ENCODE data around the gene ACP6.

ACP6 gene

GRCh38 chr1:147641695-147642592, 28.4 kb downstream of the ACP6 start (continued):
- TF ChIP-seq, protein P1, sequence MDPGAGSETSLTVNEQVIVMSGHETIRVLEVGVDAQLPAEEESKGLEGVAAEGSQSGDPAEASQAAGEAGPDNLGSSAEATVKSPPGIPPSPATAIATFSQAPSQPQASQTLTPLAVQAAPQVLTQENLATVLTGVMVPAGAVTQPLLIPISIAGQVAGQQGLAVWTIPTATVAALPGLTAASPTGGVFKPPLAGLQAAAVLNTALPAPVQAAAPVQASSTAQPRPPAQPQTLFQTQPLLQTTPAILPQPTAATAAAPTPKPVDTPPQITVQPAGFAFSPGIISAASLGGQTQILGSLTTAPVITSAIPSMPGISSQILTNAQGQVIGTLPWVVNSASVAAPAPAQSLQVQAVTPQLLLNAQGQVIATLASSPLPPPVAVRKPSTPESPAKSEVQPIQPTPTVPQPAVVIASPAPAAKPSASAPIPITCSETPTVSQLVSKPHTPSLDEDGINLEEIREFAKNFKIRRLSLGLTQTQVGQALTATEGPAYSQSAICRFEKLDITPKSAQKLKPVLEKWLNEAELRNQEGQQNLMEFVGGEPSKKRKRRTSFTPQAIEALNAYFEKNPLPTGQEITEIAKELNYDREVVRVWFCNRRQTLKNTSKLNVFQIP (CRISPR knock-in tag; IDR thresholded peaks at IDR 0.05; ENCODE audit: borderline replicate concordance, low read depth) = no peak
- TF ChIP-seq ZNF70 (CRISPR knock-in tag; IDR thresholded peaks at IDR 0.05) = no peak
- TF ChIP-seq TCF4 (CRISPR knock-in tag; IDR thresholded peaks at IDR 0.05; ENCODE audit: borderline replicate concordance) = no peak

GRCh38 chr1:147641291-147641690, 29.0 kb downstream of the ACP6 start:
- no peak for ATAC-seq

GRCh38 chr1:147640553-147641165, 29.7 kb downstream of the ACP6 start:
- peak; percentile 99 for ATAC-seq

More at GRCh38 chr1:147641291-147641690, 29.0 kb downstream of the ACP6 start:
- no peak for TF ChIP-seq PPARA (CRISPR knock-in tag; IDR thresholded peaks at IDR 0.05; ENCODE audit: borderline replicate concordance)
- TF ChIP-seq SNAI2 (CRISPR knock-in tag; IDR thresholded peaks at IDR 0.05) = no peak
- TF ChIP-seq RARB (CRISPR knock-in tag; IDR thresholded peaks at IDR 0.05) = no peak
- no peak for TF ChIP-seq CREB5 (CRISPR knock-in tag; IDR thresholded peaks at IDR 0.05; ENCODE audit: low read depth)

More at GRCh38 chr1:147640553-147641165, 29.7 kb downstream of the ACP6 start:
- TF ChIP-seq ZFP30 (CRISPR knock-in tag; IDR thresholded peaks at IDR 0.05) (no peak), TSHZ2 (CRISPR knock-in tag; IDR thresholded peaks at IDR 0.05) (no peak), TOX (CRISPR knock-in tag; IDR thresholded peaks at IDR 0.05; ENCODE audit: borderline replicate concordance) (no peak), ISL1 (CRISPR knock-in tag; IDR thresholded peaks at IDR 0.05) (no peak), SNAI2 (CRISPR knock-in tag; IDR thresholded peaks at IDR 0.05) (no peak), OSR1 (CRISPR knock-in tag; IDR thresholded peaks at IDR 0.05) (no peak), ZNF8 (CRISPR knock-in tag; IDR thresholded peaks at IDR 0.05) (no peak), ARNTL (CRISPR knock-in tag; IDR thresholded peaks at IDR 0.05; ENCODE audit: borderline replicate concordance, low read depth) (no peak), BACH2 (CRISPR knock-in tag; IDR thresholded peaks at IDR 0.05; ENCODE audit: borderline replicate concordance) (no peak), ZNF70 (CRISPR knock-in tag; IDR thresholded peaks at IDR 0.05) (no peak), PATZ1 (CRISPR knock-in tag; IDR thresholded peaks at IDR 0.05; ENCODE audit: borderline replicate concordance) (no peak), ZNF565 (CRISPR knock-in tag; conservative IDR thresholded peaks at IDR 0.05; ENCODE audit: low read depth) (no peak), TCF4 (CRISPR knock-in tag; IDR thresholded peaks at IDR 0.05; ENCODE audit: borderline replicate concordance) (no peak)

Measured in SK-N-SH treated with all-trans-retinoic acid at 6 μM for 48 hours (cell line).